HG03103 (cell line): Measurements from ENCODE around the gene ZFR2.

Experiments used
- ATAC-seq: cut with Tn5 transposase; IDR thresholded peaks from one replicate; pipeline ENCODE4 v1.9.1; 2021; ENCODE audit warnings: low read depth; ENCODE audit not compliant: unreplicated experiment

ZFR2 gene

DNA sequence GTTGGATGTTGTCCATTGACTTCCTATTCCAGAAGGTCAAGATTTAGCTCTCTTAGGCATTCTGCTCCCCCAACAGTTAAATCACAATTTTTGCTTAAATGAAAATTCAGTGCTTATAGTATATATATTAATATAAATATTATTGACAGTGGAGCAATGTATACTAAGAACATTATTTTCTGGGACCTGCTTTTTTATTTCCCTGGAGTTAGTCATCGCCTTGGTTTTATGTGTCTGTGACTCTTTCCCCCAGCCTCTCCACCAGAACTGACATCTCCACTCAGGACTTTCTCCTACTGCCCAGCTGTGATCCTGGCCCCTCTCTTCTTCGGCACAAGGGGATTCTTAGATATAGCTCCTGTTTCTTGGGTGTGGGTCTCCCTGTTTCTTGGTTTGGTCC is 72.5 kb downstream of the ZFR2 start:
- ATAC-seq, result no peak

DNA sequence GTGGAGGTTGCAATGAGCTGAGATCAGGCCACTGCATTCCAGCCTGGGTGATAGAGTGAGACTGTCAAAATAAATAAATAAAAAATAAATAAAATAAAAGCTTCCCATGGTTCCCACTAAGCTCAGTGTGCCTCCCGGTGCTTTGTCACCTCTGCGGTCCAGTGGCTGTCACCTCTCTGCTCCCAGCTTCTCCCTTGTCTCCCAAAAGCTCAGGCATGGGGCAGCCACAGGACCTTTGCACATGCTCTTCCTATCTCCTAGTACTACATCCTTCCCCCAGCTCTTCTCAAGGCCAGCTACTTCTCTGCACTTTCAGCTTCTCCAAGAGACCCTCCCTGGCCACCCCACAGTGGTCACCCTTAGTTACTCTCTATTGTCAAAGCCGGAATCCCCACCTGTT is 75.0 kb downstream of the ZFR2 start:
- ATAC-seq, result no peak

GRCh38 chr19:3792114-3792513 is 76.7 kb downstream of the ZFR2 start:
- no peak for ATAC-seq

- no peak for ATAC-seq
Observed at GRCh38 chr19:3790941-3791340, 77.9 kb downstream of the ZFR2 start.

GRCh38 chr19:3790209-3790734 is 78.6 kb downstream of the ZFR2 start:
- ATAC-seq, result no peak

DNA sequence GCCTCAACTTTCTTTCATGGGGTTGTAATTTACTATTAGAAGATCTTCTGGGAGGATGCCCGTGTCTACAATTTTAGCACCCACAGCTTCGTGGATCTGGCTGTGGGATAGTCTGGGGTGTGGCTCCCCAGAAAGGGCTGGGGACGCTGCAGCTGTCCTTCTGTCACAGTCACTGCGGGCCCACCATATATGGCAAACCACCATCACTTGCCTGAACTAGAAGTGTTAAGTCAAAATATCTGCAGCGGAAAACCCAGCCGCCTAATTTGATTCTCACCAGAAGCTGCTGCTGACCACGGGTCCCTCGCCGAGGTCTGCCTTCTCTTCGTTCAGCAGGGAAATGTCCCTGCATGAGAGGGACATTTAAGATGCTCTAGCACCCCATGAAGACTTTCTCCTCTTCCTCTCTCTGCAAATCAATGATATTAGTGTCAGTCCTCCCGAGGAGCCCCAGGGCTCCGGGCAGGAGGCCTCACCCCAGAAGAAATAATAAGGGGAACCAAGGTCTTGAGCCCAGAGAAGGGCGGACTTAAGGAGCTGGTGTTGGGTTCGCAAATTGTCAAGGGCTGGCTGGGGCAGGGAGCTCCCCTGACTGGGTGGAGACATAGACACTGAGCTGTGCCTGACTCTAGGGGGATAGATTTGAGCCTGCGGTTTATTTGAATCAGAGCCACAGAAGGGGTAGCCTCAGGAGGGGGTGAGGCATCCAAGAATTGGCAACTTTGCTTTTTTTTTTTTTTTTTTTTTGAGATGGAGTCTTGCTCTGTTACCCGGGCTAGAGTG is 79.7 kb downstream of the ZFR2 start:
- no peak for ATAC-seq

DNA sequence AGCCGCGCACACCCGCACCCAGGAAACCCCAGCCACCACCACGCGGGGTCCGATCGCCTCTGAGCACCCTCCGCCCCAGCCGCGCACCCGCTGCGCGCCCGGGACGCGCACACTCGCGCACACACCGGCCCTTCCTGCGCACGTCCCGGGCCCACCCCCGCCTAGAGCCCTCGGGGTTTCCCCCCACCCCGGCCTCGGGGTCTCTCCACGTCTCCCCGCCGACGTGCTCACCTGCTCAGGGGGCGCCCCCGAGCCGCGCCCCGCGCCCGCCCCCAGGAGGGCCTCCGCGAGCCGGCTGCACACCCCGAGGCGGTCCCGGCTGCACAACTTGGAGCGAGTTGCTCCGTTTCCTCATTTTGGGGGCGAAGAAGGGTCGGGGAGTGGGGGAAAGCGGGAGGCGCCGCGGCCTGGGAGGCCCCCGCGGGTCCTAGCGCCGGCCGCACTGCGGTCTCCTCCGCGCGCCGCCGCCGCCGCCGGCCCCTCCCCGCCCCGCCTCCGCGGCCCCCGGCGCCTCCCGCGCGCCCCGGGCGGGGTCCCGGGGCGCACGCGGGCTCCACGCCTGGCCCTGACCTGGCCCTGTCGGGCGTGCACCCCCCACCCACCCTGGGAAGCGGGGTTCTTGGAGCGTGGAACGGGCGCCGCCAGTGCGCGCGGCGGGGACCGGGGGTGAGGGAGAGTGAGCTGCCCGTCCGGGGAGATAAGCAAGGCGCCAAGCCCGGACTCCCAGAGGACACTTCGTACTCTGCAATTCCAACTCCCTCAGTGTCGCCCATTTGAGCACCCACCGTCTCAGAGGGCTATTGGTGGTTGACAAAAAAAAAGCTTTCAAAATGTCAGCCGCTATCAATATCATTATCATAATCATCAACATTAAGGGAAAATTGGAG is 82.7 kb downstream of the ZFR2 start, which contains the start of gene MATK:
TSS of gene MATK (minus strand) at position 444 of the 887 bp plus-strand sequence. CDS start 1,246 bp downstream, outside the sequence.
- ATAC-seq, result no peak

- ATAC-seq, result no peak
Observed at GRCh38 chr19:3785451-3785937, 83.3 kb downstream of the ZFR2 start.

- no peak for ATAC-seq
Observed at GRCh38 chr19:3784607-3785450, 84.0 kb downstream of the ZFR2 start.

- ATAC-seq, result no peak
Observed at GRCh38 chr19:3783660-3784584, 84.9 kb downstream of the ZFR2 start.

GRCh38 chr19:3782903-3783302 is 85.9 kb downstream of the ZFR2 start:
- no peak for ATAC-seq

GRCh38 chr19:3782330-3782729 is 86.5 kb downstream of the ZFR2 start:
- ATAC-seq, result no peak

DNA sequence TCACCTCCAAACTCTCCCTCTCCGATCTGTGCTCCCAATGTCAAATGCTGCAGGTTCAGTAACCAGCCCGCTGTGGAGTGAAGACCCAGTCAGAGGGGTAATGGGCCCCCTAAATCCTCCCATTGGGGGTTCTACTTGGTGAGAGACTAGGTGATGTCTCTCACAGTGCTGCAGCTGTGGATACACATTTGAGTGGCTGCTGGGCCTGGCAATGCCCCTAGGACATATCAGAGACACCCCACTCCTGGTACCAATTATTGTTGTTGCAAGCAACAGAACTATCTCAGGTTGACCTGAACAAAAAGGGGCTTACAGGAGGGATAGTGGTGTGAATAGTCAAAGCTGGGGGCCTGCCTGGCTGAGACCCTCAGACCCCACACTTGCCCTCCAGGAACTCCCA is 87.2 kb downstream of the ZFR2 start:
- no peak for ATAC-seq

DNA sequence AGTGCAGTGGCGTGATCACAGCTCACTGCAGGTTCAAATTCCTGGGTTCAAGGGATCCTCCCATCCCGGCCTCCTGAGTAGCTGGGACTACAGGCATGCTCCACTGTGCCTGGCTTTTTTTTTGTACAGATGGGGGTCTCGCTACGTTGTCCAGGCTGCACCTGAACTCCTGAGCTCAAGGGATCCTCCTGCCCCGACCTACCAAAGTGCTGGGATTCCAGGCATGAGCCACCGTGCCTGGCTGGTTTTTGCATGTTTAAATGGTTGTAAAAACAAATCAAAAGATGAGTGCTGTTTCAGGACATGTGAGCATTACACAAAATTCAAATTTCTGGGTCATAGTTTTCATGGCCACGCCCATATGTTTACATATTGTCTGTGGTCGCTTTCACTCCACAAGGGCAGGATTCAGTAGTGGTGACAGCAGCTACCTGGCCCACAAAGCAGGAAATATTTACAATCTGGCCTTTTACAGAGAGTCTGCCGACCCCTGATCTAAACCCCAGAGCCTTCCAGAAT is 88.0 kb downstream of the ZFR2 start:
- ATAC-seq, result no peak

DNA sequence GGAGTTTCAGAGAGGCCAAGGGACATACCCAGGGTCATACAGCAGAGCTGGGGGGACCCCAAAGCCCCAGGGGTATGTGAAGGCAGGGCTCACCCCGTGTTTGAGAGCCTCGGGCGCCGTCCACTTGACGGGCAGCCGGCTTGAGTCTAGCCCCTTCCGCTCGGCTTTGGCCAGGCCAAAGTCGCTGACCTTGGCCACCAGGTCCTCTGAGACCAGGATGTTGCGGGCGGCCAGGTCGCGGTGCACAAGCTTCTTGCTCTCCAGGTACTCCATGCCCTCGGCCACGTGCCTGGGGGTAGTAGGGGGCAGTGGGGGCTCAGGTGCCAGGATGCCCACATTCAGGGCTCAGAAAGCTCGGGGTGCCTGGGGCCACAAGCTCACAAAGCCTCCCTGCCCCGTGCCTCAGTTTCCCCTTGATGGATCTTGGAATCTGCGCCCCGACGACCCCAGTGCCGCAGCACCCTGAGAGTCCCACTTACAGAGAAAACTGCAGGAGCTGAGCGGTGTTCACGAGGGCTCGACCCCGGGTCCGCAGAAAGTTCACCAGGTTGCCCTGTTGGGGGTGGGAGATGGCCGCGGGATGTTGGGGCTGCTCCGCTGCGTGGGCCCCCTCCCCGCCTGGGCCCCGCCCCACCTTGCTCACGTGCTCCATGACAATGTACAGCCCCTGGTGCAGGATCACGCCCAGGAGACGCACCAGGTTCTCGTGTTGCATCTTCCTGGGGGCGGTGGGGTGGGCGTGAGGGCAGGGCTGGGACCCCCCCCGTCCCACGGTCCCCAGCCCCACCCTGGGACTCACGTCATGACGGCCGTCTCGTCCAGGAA is 89.7 kb downstream of the ZFR2 start:
- ATAC-seq, result no peak

- no peak for ATAC-seq
Observed at GRCh38 chr19:3778104-3778867, 90.6 kb downstream of the ZFR2 start.

GRCh38 chr19:3776479-3777040 is 92.3 kb downstream of the ZFR2 start:
- ATAC-seq, result no peak
